Ovary (tissue), 9 donors: Measurements from ENCODE around the gene ACKR2. TPM values are rescaled to one million over a fixed set of nuclear protein-coding genes. Genes with fewer than 3 reads are reported as not detected.

ENCODE experiments used
- DNase-seq, 5 donors: peaks; one replicate each; pipeline ENCODE4 v3.0.0-alpha.2; 2019 to 2020
- H3K27ac ChIP-seq, 2 donors: fragments of 200-600 bp; one replicate each; pipeline versions ENCODE4 v1.5.1 to v1.8.0; 2019 to 2022
- H3K27me3 ChIP-seq: fragments of 200-600 bp; one replicate; pipeline ENCODE4 v1.8.0; 2022
- H3K36me3 ChIP-seq: fragments of 200-600 bp; sonication (generic); one replicate; pipeline ENCODE4 v1.5.1; 2019
- H3K4me1 ChIP-seq: one replicate; pipeline ENCODE4 v1.8.1; 2013; ENCODE audit warnings: mild to moderate bottlenecking, moderate library complexity; ENCODE audit not compliant: insufficient read depth
- H3K4me3 ChIP-seq: fragments of 200-600 bp; sonication (generic); one replicate; pipeline ENCODE4 v1.5.1; 2017
- H3K9me3 ChIP-seq, 2 donors: fragments of 200-600 bp in 1 of 2; sonication (generic) in 1 of 2; one replicate each; pipeline versions ENCODE4 v1.5.1 to v1.8.1; 2013 to 2019; ENCODE audit warnings: mild to moderate bottlenecking in 1 of 2, moderate library complexity in 1 of 2
- CTCF ChIP-seq, 3 donors: fragments of 450-650 bp in 2 of 3; fragments of 200-600 bp in 1 of 3; IDR thresholded peaks; one replicate each; pipeline versions ENCODE4 v1.5.1 to v1.8.0; 2016 to 2022; ENCODE audit warnings: antibody characterized with exemption in 3 of 3, mild to moderate bottlenecking in 1 of 3
- EP300 ChIP-seq: sonication (generic); formaldehyde crosslinking; IDR thresholded peaks from one replicate; pipeline ENCODE4 v1.6.1; 2017; ENCODE audit warnings: antibody characterized with exemption
- POLR2A ChIP-seq: fragments of 450-650 bp; IDR thresholded peaks from one replicate; pipeline ENCODE4 v1.6.1; 2017; ENCODE audit warnings: antibody characterized with exemption, mild to moderate bottlenecking, moderate library complexity
- WGBS, 3 donors: extraction: QIAGEN DNeasy Blood & Tissue Kit in 1 of 3; methylation state at CpG; one replicate each; pipeline versions ENCODE4 v1.1.5 to v1.1.7; 2013 to 2017; 5-methylcytosine and 5-hydroxymethylcytosine counted together
- intact Hi-C, 4 donors: fragments of 100-400 bp; cut with DNase I; formaldehyde crosslinking; loops; one replicate each; pipeline versions ENCODE4 v1.11.0 to v1.15.1; 2022 to 2023
- polyA plus RNA-seq, 2 donors: library from polyadenylated mRNA; stranded (reverse); fragments of 200-250 nt in 1 of 2; fragments of 350-450 nt in 1 of 2; fragmentation: Illumina TruSeq in 1 of 2; extraction: RNeasy Lipid Tissue Mini Kit (QIAGEN cat#74804) in 1 of 2; gene quantifications; one replicate each; pipeline ENCODE4 v1.2.3, GENCODE V29; 2013 to 2014
- total RNA-seq, 7 donors: library from RNA; depleted of rRNA in 2 of 7; stranded (reverse); fragments of >200 nt in 2 of 7; fragmentation: NEBNext Ultra II Directional in 3 of 7; extraction: Animal tissue kit (Norgen Biotek cat#: 25700) in 3 of 7; gene quantifications; one replicate each; pipeline versions ENCODE4 v1.1.0 to v1.2.4, GENCODE V29; 2016 to 2023
- donor health status: DM: no; HTN: no; CAD: no; lungs with moderate emphysema.
- donor health status: DM: no; HTN: no; CAD: no.
- donor health status: Bipolar disorder and iron deficiency.
- donor health status: DM: yes; HTN: yes; CAD: no.
- donor health status: DM: no; HTN: no; CAD: no.
- donor health status: DM: yes; HTN: yes; CAD: no.

The ACKR2 gene
- total and polyA plus RNA-seq, 9 donors, result 0.33 to 4.4 (median 1.0) TPM

GRCh38 chr3:42796332-42796885 lies 12.8 kb upstream of the ACKR2 start:
- WGBS, 3 donors, result 80 to 90% (median 90%) methylated on average over 4 to 5 of the region's 5 CpGs
- no peak for DNase-seq
- H3K27ac ChIP-seq, result no peak overlapping the region

DNA sequence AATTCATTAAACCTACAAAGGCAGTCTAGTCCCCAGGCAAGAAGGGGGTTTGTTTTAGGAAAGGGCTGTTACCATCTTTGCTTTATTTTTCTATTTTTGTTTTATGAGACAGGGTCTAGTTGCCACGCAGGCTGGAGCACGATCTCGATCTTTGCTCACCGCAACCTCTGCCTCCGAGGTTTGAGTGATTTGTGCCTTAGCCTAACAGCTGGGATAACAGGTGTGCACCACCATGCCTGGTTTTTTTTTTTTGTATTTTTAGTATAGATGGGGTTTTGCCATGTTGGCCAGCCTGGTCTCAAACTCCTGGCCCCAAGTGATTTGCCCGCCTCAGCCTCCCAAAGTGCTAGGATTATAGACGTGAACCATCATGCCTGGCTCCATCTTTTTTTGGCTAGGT lies 9.9 kb upstream of the ACKR2 start:
- TF ChIP-seq CTCF (IDR thresholded peaks at IDR 0.05) (no peak), EP300 (no peak), POLR2A (no peak)
- H3K36me3 ChIP-seq, result no peaks in the 10 kb centered on the region
- no peaks in the 10 kb centered on the region for H3K9me3 ChIP-seq
- H3K27ac ChIP-seq, result no peak overlapping the region
- no peak overlapping the region for H3K4me3 ChIP-seq
- intact Hi-C loops, result no loop called here
- DNase-seq, result no peak
- H3K27me3 ChIP-seq, result no peaks in the 10 kb centered on the region
- 83 to 85% (median 84%) methylated on average over 7 of the region's 7 CpGs for WGBS, 3 donors
- H3K4me1 ChIP-seq, result no peaks in the 10 kb centered on the region

More at GRCh38 chr3:42796332-42796885, 12.8 kb upstream of the ACKR2 start:
- intact Hi-C loops, result no loop called here
- H3K27me3 ChIP-seq, result no peaks in the 10 kb centered on the region
- no peaks in the 10 kb centered on the region for H3K36me3 ChIP-seq
- no peak for TF ChIP-seq POLR2A
- no peak for TF ChIP-seq CTCF (IDR thresholded peaks at IDR 0.05)
- no peak for TF ChIP-seq EP300
- no peaks in the 10 kb centered on the region for H3K9me3 ChIP-seq
- H3K4me3 ChIP-seq, result no peak overlapping the region
- no peaks in the 10 kb centered on the region for H3K4me1 ChIP-seq

DNA sequence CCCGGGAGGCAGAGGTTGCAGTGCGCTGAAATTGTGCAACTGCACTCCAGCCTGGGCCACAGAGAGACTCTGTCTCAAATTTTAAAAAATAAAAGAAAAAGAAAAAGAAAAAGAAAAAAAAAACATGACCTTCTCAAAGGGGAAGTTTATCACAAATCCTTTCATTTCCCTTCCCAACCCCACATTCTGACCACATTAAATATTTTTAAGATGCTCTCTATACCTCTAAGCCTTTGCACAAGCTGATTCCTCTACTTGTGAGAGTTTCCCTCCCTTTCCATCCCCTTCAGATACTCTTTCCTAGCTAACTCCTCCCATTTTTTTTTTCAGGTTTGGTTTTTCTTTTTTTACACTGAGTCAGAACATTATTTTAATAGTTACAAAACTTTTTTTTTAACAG lies 9.0 kb upstream of the ACKR2 start:
- Histone ChIP-seq H3K4me1 (no peaks in the 10 kb centered on the region), H3K36me3 (no peaks in the 10 kb centered on the region), H3K4me3 (no peak overlapping the region), H3K27ac (no peak overlapping the region), H3K27me3 (no peaks in the 10 kb centered on the region), H3K9me3 (no peaks in the 10 kb centered on the region)
- intact Hi-C loops, result no loop called here
- no peak for DNase-seq
- TF ChIP-seq POLR2A, result no peak
- TF ChIP-seq CTCF (IDR thresholded peaks at IDR 0.05), result no peak
- TF ChIP-seq EP300, result no peak
- 95 to 99% (median 97%) methylated on average over 2 of the region's 2 CpGs for WGBS, 3 donors

- Histone ChIP-seq H3K4me1 (no peaks in the 10 kb centered on the region), H3K27me3 (no peaks in the 10 kb centered on the region), H3K36me3 (no peaks in the 10 kb centered on the region), H3K9me3 (no peaks in the 10 kb centered on the region), H3K4me3 (no peak overlapping the region), H3K27ac (no peak overlapping the region)
- no peak for DNase-seq
- whole genome bisulfite sequencing, 3 donors, result 86 to 91% (median 88%) methylated on average over 3 of the region's 3 CpGs
- intact Hi-C loops, result no loop called here
- no peak for TF ChIP-seq EP300
- TF ChIP-seq POLR2A, result no peak
- no peak for TF ChIP-seq CTCF (IDR thresholded peaks at IDR 0.05)
Measured at GRCh38 chr3:42801048-42801620, 8.1 kb upstream of the ACKR2 start.
